Bronchial epithelial cell (primary cell): ENCODE results near the gene PAX5. TPM values are rescaled to one million over a fixed set of nuclear protein-coding genes. Genes with fewer than 3 reads are reported as not detected.

Experiments
- DNase-seq: peaks from one replicate; pipeline ENCODE4 v3.0.0-alpha.2; 2010; ENCODE audit warnings: low read depth
- FAIRE-seq: peaks from 2 replicates; lab custom pipeline; 2011; peaks lifted over from hg19 to GRCh38; lab: Jason Lieb, UNC
- H3K27me3 ChIP-seq: 2 replicates; pipeline ENCODE4 v1.5.1; 2011; ENCODE audit warnings: low read length; ENCODE audit not compliant: control insufficient read depth, insufficient read depth
- H3K36me3 ChIP-seq: 2 replicates; pipeline ENCODE4 v1.5.1; 2011; ENCODE audit warnings: low read length; ENCODE audit not compliant: control insufficient read depth, insufficient read depth
- H3K4me3 ChIP-seq: 2 replicates; pipeline ENCODE4 v1.5.1; 2011; ENCODE audit warnings: mild to moderate bottlenecking, low read depth, low read length, control low read depth
- CTCF ChIP-seq: IDR thresholded peaks from 2 replicates; pipeline ENCODE4 v1.5.1; 2011; ENCODE audit warnings: mild to moderate bottlenecking, moderate library complexity, low read length, control low read depth, inconsistent platforms; ENCODE audit not compliant: insufficient read depth, severe bottlenecking
- total RNA-seq: library from RNA; depleted of rRNA; stranded (reverse); fragments of >200 nt; gene quantifications from 2 replicates; pipeline ENCODE4 v1.2.1, GENCODE V29; 2014

The PAX5 gene
- total RNA-seq, 1 donor from 2014 or later, result not detected

GRCh38 chr9:36867672-36868471, 166.2 kb downstream of the PAX5 start:
- TF ChIP-seq CTCF, result no peak
- FAIRE-seq, result no peak

GRCh38 chr9:36867241-36867640, 166.8 kb downstream of the PAX5 start:
- Histone ChIP-seq H3K27me3 (peaks cover 16% of the 10 kb centered on the region), H3K36me3 (no peaks in the 10 kb centered on the region), H3K4me3 (no peak overlapping the region)
- TF ChIP-seq CTCF, result no peak
- DNase-seq, result no peak
- FAIRE-seq, result no peak

More at GRCh38 chr9:36867672-36868471, 166.2 kb downstream of the PAX5 start:
- Histone ChIP-seq H3K36me3 (no peaks in the 10 kb centered on the region), H3K4me3 (no peak overlapping the region), H3K27me3 (peaks cover 14% of the 10 kb centered on the region)
- no peak for DNase-seq

- H3K27me3 ChIP-seq, result peaks cover 16% of the 10 kb centered on the region
- H3K4me3 ChIP-seq, result no peak overlapping the region
- no peak for FAIRE-seq
- no peak for TF ChIP-seq CTCF
- no peaks in the 10 kb centered on the region for H3K36me3 ChIP-seq
- DNase-seq, result no peak
Measured at GRCh38 chr9:36866840-36867239, 167.2 kb downstream of the PAX5 start.

- no peak for DNase-seq
- no peak for FAIRE-seq
- Histone ChIP-seq H3K36me3 (no peaks in the 10 kb centered on the region), H3K4me3 (no peak overlapping the region), H3K27me3 (peaks cover 16% of the 10 kb centered on the region)
- no peak for TF ChIP-seq CTCF
Measured at GRCh38 chr9:36865731-36866635, 168.1 kb downstream of the PAX5 start.

- Histone ChIP-seq H3K36me3 (no peaks in the 10 kb centered on the region), H3K4me3 (no peak overlapping the region), H3K27me3 (peaks cover 16% of the 10 kb centered on the region)
- TF ChIP-seq CTCF, result no peak
- DNase-seq (no peak), FAIRE-seq (no peak)
Measured at GRCh38 chr9:36864491-36865410, 169.3 kb downstream of the PAX5 start.
